IMR-90 (cell line): ENCODE measurements around the gene SERPINH1. TPM values are rescaled to one million over a fixed set of nuclear protein-coding genes. Genes with fewer than 3 reads are reported as not detected.

Experiments used
- ATAC-seq: fragments of 200-7000 bp; cut with Tn5 transposase; 2 replicates; pipeline ENCODE4 v1.9.1; 2020; ENCODE audit warnings: low read depth, mild to moderate bottlenecking, moderate library complexity
- BruUV-seq: library from RNA; stranded (reverse); fragments of 400-500 nt; replicated peaks from 2 replicates; lab custom pipeline; 2021; lab: Mats Ljungman, UMichigan
- CTCF ChIA-PET: fragments of 300-600 bp; formaldehyde crosslinking; extraction: SDS; loops from one replicate; lab custom pipeline; 2021; ENCODE audit warnings: antibody characterized with exemption; lab: Yijun Ruan, JAX
- POLR2A ChIA-PET: fragments of 300-600 bp; sonication (Branson Sonifier 250); formaldehyde crosslinking; loops from one replicate; lab custom pipeline; 2022; ENCODE audit warnings: antibody characterized with exemption; ENCODE audit not compliant: unreplicated experiment; lab: Charles Lee
- DNase-seq: peaks from one replicate; pipeline ENCODE4 v3.0.0; 2013
- H2AFZ ChIP-seq: replicated peaks from 2 replicates; pipeline ENCODE3; 2013; ENCODE audit warnings: low read length, mild to moderate bottlenecking; ENCODE audit not compliant: poor library complexity
- H2AK5ac ChIP-seq: 2 replicates; pipeline ENCODE4 v1.6.1; 2013; ENCODE audit warnings: low read depth, low read length, inconsistent platforms
- H2AK9ac ChIP-seq: replicated peaks from 2 replicates; pipeline ENCODE3; 2013; ENCODE audit warnings: mild to moderate bottlenecking, low read depth, low read length, moderate library complexity; ENCODE audit not compliant: poor library complexity
- H2BK120ac ChIP-seq: 2 replicates; pipeline ENCODE4 v1.6.1; 2013; ENCODE audit warnings: low read depth, low read length, inconsistent platforms
- H2BK15ac ChIP-seq: 3 replicates; pipeline ENCODE4 v1.6.1; 2013; ENCODE audit warnings: low read depth, low read length, inconsistent platforms
- H2BK20ac ChIP-seq: 2 replicates; pipeline ENCODE4 v1.6.1; 2013; ENCODE audit warnings: low read depth, mild to moderate bottlenecking, inconsistent platforms, low read length, moderate library complexity
- H2BK5ac ChIP-seq: 2 replicates; pipeline ENCODE4 v1.6.1; 2013; ENCODE audit warnings: mild to moderate bottlenecking, low read depth, low read length, inconsistent platforms; ENCODE audit not compliant: poor library complexity, severe bottlenecking
- H3K14ac ChIP-seq: replicated peaks from 2 replicates; pipeline ENCODE4 v1.6.1; 2013; ENCODE audit warnings: low read depth, low read length, inconsistent platforms
- H3K18ac ChIP-seq: 2 replicates; pipeline ENCODE4 v1.6.1; 2013; ENCODE audit warnings: low read depth, low read length, control low read depth
- H3K23ac ChIP-seq: 2 replicates; pipeline ENCODE4 v1.6.1; 2013; ENCODE audit warnings: low read depth, low read length, inconsistent platforms
- H3K27ac ChIP-seq: 2 replicates; pipeline ENCODE4 v1.5.1; 2013; ENCODE audit warnings: mild to moderate bottlenecking, control low read depth, low read length; ENCODE audit not compliant: insufficient read depth
- H3K27me3 ChIP-seq: 2 replicates; pipeline ENCODE4 v1.6.1; 2013; ENCODE audit warnings: low read length; ENCODE audit not compliant: control insufficient read depth, insufficient read depth
- H3K36me3 ChIP-seq: 2 replicates; pipeline ENCODE4 v1.6.1; 2013; ENCODE audit warnings: low read length, mixed read lengths; ENCODE audit not compliant: control insufficient read depth, insufficient read depth
- H3K4ac ChIP-seq: 2 replicates; pipeline ENCODE4 v1.6.1; 2013; ENCODE audit warnings: low read depth, low read length, inconsistent platforms
- H3K4me1 ChIP-seq: 2 replicates; pipeline ENCODE4 v1.6.1; 2013; ENCODE audit warnings: low read length, mixed read lengths; ENCODE audit not compliant: control insufficient read depth, insufficient read depth
- H3K4me2 ChIP-seq: 2 replicates; pipeline ENCODE4 v1.6.1; 2013; ENCODE audit warnings: low read depth, mild to moderate bottlenecking, control low read depth, low read length, moderate library complexity
- H3K4me3 ChIP-seq: 2 replicates; pipeline ENCODE4 v1.5.1; 2013; ENCODE audit warnings: low read depth, mild to moderate bottlenecking, control low read depth, low read length, moderate library complexity; ENCODE audit not compliant: insufficient read depth
- H3K56ac ChIP-seq: 2 replicates; pipeline ENCODE4 v1.6.1; 2013; ENCODE audit warnings: low read length, inconsistent platforms; ENCODE audit not compliant: insufficient read depth; ENCODE audit errors: extremely low read depth
- H3K79me1 ChIP-seq, 2 experiments: 2 replicates each; pipeline ENCODE4 v1.6.1; 2013; ENCODE audit warnings: low read length in 2 of 2, inconsistent platforms in 1 of 2, low read depth in 1 of 2
- H3K9ac ChIP-seq: 2 replicates; pipeline ENCODE4 v1.6.1; 2013; ENCODE audit warnings: low read depth, low read length, control low read depth
- H3K9me1 ChIP-seq: 2 replicates; pipeline ENCODE4 v1.6.1; 2013; ENCODE audit warnings: low read length, inconsistent platforms; ENCODE audit not compliant: insufficient read depth
- H3K9me3 ChIP-seq: 2 replicates; pipeline ENCODE4 v1.6.1; 2013; ENCODE audit warnings: low read length; ENCODE audit not compliant: control insufficient read depth, insufficient read depth
- H4K20me1 ChIP-seq: 2 replicates; pipeline ENCODE4 v1.6.1; 2013; ENCODE audit warnings: low read length, inconsistent platforms; ENCODE audit not compliant: insufficient read depth
- H4K5ac ChIP-seq: 2 replicates; pipeline ENCODE4 v1.6.1; 2013; ENCODE audit warnings: mild to moderate bottlenecking, low read depth, low read length, control low read depth
- H4K8ac ChIP-seq, 2 experiments: 2 replicates each; pipeline ENCODE4 v1.6.1; 2013; ENCODE audit warnings: low read depth in 2 of 2, low read length in 2 of 2, control low read depth in 1 of 2, inconsistent platforms in 1 of 2
- H4K91ac ChIP-seq: 2 replicates; pipeline ENCODE4 v1.6.1; 2013; ENCODE audit warnings: low read depth, low read length, inconsistent platforms; ENCODE audit not compliant: insufficient read depth
- BHLHE40 ChIP-seq: fragments of 150-350 bp; IDR thresholded peaks from 2 replicates; pipeline ENCODE4 v1.6.1; 2016; ENCODE audit warnings: mild to moderate bottlenecking, low read depth, low read length
- CEBPB ChIP-seq: IDR thresholded peaks from 2 replicates; pipeline ENCODE4 v1.6.1; 2012; ENCODE audit warnings: low read depth, low read length, improper control_type of control experiment
- CHD1 ChIP-seq: IDR thresholded peaks from 2 replicates; pipeline ENCODE4 v1.6.1; 2012; ENCODE audit warnings: low read depth, low read length, improper control_type of control experiment
- FOS ChIP-seq: fragments of 150-350 bp; IDR thresholded peaks from 2 replicates; pipeline ENCODE4 v1.6.1; 2016; ENCODE audit warnings: low read depth, low read length
- MAFK ChIP-seq: IDR thresholded peaks from 2 replicates; pipeline ENCODE4 v1.6.1; 2012; ENCODE audit warnings: low read depth, low read length, improper control_type of control experiment
- MAZ ChIP-seq: IDR thresholded peaks from 2 replicates; pipeline ENCODE4 v1.6.1; 2012; ENCODE audit warnings: low read depth, mild to moderate bottlenecking, low read length, improper control_type of control experiment, moderate library complexity, borderline replicate concordance
- MXI1 ChIP-seq: IDR thresholded peaks from 2 replicates; pipeline ENCODE4 v1.6.1; 2012; ENCODE audit warnings: low read depth, mild to moderate bottlenecking, low read length, moderate library complexity, borderline replicate concordance
- NFE2L2 ChIP-seq: fragments of 150-350 bp; IDR thresholded peaks from 2 replicates; pipeline ENCODE4 v1.6.1; 2016; ENCODE audit warnings: low read depth, mild to moderate bottlenecking, low read length
- POLR2A ChIP-seq: IDR thresholded peaks from 2 replicates; pipeline ENCODE4 v1.6.1; 2012; ENCODE audit warnings: mild to moderate bottlenecking, low read depth, low read length
- RAD21 ChIP-seq: IDR thresholded peaks from 2 replicates; pipeline ENCODE4 v1.6.1; 2012; ENCODE audit warnings: low read length, improper control_type of control experiment
- RCOR1 ChIP-seq: IDR thresholded peaks from 2 replicates; pipeline ENCODE4 v1.6.1; 2012; ENCODE audit warnings: mild to moderate bottlenecking, low read length, improper control_type of control experiment; ENCODE audit not compliant: insufficient replicate concordance
- RFX5 ChIP-seq: IDR thresholded peaks from 2 replicates; pipeline ENCODE4 v1.8.0; 2012; ENCODE audit warnings: low read depth, mild to moderate bottlenecking, low read length, moderate library complexity
- SMC3 ChIP-seq: fragments of 150-350 bp; IDR thresholded peaks from 2 replicates; pipeline ENCODE4 v1.6.1; 2016; ENCODE audit warnings: low read depth, mild to moderate bottlenecking, antibody characterized with exemption, low read length, moderate library complexity
- WGBS, 2 experiments: methylation state at CpG; one replicate each; pipeline versions ENCODE4 v1.1.5 to v1.1.7; 2013; ENCODE audit warnings: missing lambda C conversion rate in 2 of 2; ENCODE audit not compliant: insufficient read length in 1 of 2; ENCODE audit errors: extremely low coverage in 2 of 2; 5-methylcytosine and 5-hydroxymethylcytosine counted together
- dilution Hi-C: fragments of 300-500 bp; cut with HindIII; formaldehyde crosslinking; loops from one replicate; pipeline ENCODE4 v1.14.3; 2018; ENCODE audit warnings: low sequenced_read_pairs; ENCODE audit not compliant: unreplicated experiment
- in situ Hi-C: fragments of 300-500 bp; cut with MboI; formaldehyde crosslinking; loops from 3 replicates; pipeline ENCODE4 v1.14.3; 2019; ENCODE audit warnings: low sequenced_read_pairs, inconsistent platforms, mixed read lengths
- intact Hi-C: fragments of 100-400 bp; cut with micrococcal nuclease; formaldehyde crosslinking; loops from 2 replicates; pipeline ENCODE4 v1.10.0; 2022
- polyA plus RNA-seq, 3 experiments: library from polyadenylated mRNA; depleted of rRNA; stranded (reverse); fragments of >200 nt; gene quantifications; 2 replicates each; pipeline ENCODE4 v1.2.3, GENCODE V29; 2012; ENCODE audit warnings: low replicate concordance in 1 of 3
- total RNA-seq: library from RNA; depleted of rRNA; stranded (reverse); fragments of >200 nt; gene quantifications from 2 replicates; pipeline ENCODE4 v1.2.3, GENCODE V29; 2012
- TF ChIP-seq, protein P1 (sequence below): fragments of 150-350 bp; IDR thresholded peaks from 2 replicates; pipeline ENCODE4 v1.6.1; 2016; ENCODE audit warnings: low read depth, mild to moderate bottlenecking, low read length, moderate library complexity, borderline replicate concordance
- TF ChIP-seq, protein P2 (sequence below): conservative IDR thresholded peaks from 2 replicates; pipeline ENCODE4 v1.5.1; 2012; ENCODE audit warnings: mild to moderate bottlenecking, low read depth, low read length, improper control_type of control experiment
- TF ChIP-seq, protein P3 (sequence below): fragments of 150-350 bp; IDR thresholded peaks from 2 replicates; pipeline ENCODE4 v1.6.1; 2017; ENCODE audit warnings: mild to moderate bottlenecking, antibody characterized with exemption, low read length, low read depth

The SERPINH1 gene
- total and polyA plus RNA-seq, 2 of the 4 experiments (the other 2 are of a cell fraction): 841 to 1,857 TPM

DNA sequence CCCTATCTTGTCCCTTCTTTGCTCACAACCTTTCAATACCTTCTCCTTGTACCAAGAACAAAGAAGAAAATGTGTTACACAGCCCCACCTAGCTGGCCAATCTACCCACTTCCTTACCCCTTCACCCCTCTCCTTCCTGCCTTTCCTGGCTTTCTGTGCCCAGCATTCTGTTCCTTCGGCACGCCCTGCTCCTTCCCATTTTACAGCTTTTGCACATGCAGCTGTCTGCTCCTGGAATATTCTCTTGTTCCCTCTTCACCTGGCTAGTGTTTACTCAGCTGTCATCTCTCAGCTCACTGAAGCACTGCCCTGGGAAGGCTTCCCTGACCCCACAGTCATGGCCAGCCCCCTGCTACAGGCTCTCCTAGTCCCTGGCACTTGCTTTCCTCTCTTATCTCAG is 30.7 kb downstream of the SERPINH1 start:
- no peak overlapping the region for H2BK15ac ChIP-seq
- H4K91ac ChIP-seq: no peak overlapping the region
- H3K9me3 ChIP-seq: no peaks in the 10 kb centered on the region
- no peak overlapping the region for H3K4ac ChIP-seq
- no peak for DNase-seq
- WGBS, 2 experiments: 72% methylated on average over 2 of the region's 2 CpGs; no CpG with 5 or more reads in 1 of the 2 experiments
- no peak overlapping the region for H3K9ac ChIP-seq
- no peak overlapping the region for H3K18ac ChIP-seq
- no TSS peak for BruUV-seq
- H3K4me2 ChIP-seq: no peak overlapping the region
- peaks cover 13% of the 10 kb centered on the region for H3K27me3 ChIP-seq
- no peaks in the 10 kb centered on the region for H3K36me3 ChIP-seq
- no peak overlapping the region for H2BK120ac ChIP-seq
- no peak overlapping the region for H3K4me3 ChIP-seq
- TF ChIP-seq POLR2A (no peak), FOS (no peak), MAFK (no peak), NFE2L2 (no peak), MAZ (no peak), BHLHE40 (no peak), RCOR1 (no peak), RAD21 (no peak), CEBPB (no peak), SMC3 (no peak), RFX5 (no peak), CHD1 (no peak), MXI1 (no peak)
- TF ChIP-seq, protein P1, sequence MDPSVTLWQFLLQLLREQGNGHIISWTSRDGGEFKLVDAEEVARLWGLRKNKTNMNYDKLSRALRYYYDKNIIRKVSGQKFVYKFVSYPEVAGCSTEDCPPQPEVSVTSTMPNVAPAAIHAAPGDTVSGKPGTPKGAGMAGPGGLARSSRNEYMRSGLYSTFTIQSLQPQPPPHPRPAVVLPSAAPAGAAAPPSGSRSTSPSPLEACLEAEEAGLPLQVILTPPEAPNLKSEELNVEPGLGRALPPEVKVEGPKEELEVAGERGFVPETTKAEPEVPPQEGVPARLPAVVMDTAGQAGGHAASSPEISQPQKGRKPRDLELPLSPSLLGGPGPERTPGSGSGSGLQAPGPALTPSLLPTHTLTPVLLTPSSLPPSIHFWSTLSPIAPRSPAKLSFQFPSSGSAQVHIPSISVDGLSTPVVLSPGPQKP: no peak
- TF ChIP-seq, protein P2, sequence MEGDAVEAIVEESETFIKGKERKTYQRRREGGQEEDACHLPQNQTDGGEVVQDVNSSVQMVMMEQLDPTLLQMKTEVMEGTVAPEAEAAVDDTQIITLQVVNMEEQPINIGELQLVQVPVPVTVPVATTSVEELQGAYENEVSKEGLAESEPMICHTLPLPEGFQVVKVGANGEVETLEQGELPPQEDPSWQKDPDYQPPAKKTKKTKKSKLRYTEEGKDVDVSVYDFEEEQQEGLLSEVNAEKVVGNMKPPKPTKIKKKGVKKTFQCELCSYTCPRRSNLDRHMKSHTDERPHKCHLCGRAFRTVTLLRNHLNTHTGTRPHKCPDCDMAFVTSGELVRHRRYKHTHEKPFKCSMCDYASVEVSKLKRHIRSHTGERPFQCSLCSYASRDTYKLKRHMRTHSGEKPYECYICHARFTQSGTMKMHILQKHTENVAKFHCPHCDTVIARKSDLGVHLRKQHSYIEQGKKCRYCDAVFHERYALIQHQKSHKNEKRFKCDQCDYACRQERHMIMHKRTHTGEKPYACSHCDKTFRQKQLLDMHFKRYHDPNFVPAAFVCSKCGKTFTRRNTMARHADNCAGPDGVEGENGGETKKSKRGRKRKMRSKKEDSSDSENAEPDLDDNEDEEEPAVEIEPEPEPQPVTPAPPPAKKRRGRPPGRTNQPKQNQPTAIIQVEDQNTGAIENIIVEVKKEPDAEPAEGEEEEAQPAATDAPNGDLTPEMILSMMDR: no peak
- TF ChIP-seq, protein P3, sequence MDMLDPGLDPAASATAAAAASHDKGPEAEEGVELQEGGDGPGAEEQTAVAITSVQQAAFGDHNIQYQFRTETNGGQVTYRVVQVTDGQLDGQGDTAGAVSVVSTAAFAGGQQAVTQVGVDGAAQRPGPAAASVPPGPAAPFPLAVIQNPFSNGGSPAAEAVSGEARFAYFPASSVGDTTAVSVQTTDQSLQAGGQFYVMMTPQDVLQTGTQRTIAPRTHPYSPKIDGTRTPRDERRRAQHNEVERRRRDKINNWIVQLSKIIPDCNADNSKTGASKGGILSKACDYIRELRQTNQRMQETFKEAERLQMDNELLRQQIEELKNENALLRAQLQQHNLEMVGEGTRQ: no peak
- dilution Hi-C loops: no loop called here
- no peaks in the 10 kb centered on the region for H3K79me1 ChIP-seq
- H2BK20ac ChIP-seq: no peak overlapping the region
- no peak overlapping the region for H3K27ac ChIP-seq
- H3K9me1 ChIP-seq: no peaks in the 10 kb centered on the region
- no peak overlapping the region for H3K14ac ChIP-seq
- no peaks in the 10 kb centered on the region for H4K20me1 ChIP-seq
- ATAC-seq: no peak
- POLR2A ChIA-PET: no interaction called here
- no peak overlapping the region for H2AK5ac ChIP-seq
- H3K56ac ChIP-seq: no peak overlapping the region
- no peak overlapping the region for H2AFZ ChIP-seq
- H2BK5ac ChIP-seq: no peak overlapping the region
- H3K4me1 ChIP-seq: no peaks in the 10 kb centered on the region
- intact Hi-C loops: no loop called here
- no peak overlapping the region for H4K8ac ChIP-seq
- CTCF ChIA-PET: no interaction called here
- H3K23ac ChIP-seq: no peak overlapping the region
- no peak overlapping the region for H4K5ac ChIP-seq
- in situ Hi-C loops: no loop called here
- H2AK9ac ChIP-seq: no peak overlapping the region
